Measurements from ENCODE around the gene IQCE. TPM values are rescaled to one million over a fixed set of nuclear protein-coding genes. Genes with fewer than 3 reads are reported as not detected.

IQCE gene
- total and polyA plus RNA-seq, 9 donors, result 4.4 to 19.2 (median 13.3) TPM

DNA sequence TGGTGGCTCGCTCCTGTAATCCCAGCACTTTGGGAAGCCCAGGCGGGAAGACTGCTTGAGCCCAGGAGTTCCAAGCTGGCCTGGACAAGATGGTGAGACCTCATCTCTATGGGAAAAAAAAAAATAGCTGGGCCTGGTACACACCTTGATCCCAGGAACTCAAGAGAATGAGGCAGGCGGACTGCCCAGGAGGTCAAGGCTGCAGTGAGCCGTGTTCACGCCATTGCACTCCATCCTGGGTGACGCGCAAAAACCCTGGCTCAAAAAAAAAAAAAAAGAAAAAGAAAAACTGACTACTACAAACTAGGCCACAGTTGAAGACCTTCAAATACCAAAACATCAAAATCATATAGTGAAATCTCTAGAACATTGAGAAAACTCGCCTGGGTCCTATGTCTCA lies 7.4 kb upstream of the IQCE start:
- Histone ChIP-seq H3K4me1 (ENCODE audit: insufficient read depth) (peaks cover 9% of the 10 kb centered on the region), H3K27me3 (no peaks in the 10 kb centered on the region), H3K9me3 (no peaks in the 10 kb centered on the region), H3K36me3 (no peaks in the 10 kb centered on the region), H3K27ac (no peak overlapping the region), H3K4me3 (no peak overlapping the region)
- peak in 1 of 5 donors; percentile 44 for DNase-seq
- intact Hi-C loops (cut with DNase I), result loop anchor here in 2 of 4 donors (10.0 kb wide), 2 partner anchors 83 to 313 kb away; partner anchors contain the start of gene TTYH3 (in 1 of the 2)
- no peak for TF ChIP-seq EP300 (IDR thresholded peaks at IDR 0.05)
- no peak for TF ChIP-seq CTCF (IDR thresholded peaks at IDR 0.05)
- no peak for TF ChIP-seq POLR2A (IDR thresholded peaks at IDR 0.05)
- 52 to 84% (median 59%) methylated on average over 8 of the region's 8 CpGs for WGBS, 3 donors

- WGBS, 3 donors, result 92 to 97% (median 95%) methylated on average over 10 of the region's 10 CpGs
- TF ChIP-seq CTCF (IDR thresholded peaks at IDR 0.05) (no peak), POLR2A (IDR thresholded peaks at IDR 0.05) (no peak), EP300 (IDR thresholded peaks at IDR 0.05) (no peak)
- DNase-seq, result no peak
- H3K4me3 ChIP-seq, result no peak overlapping the region
- H3K9me3 ChIP-seq, result no peaks in the 10 kb centered on the region
- H3K36me3 ChIP-seq, result no peaks in the 10 kb centered on the region
- no peaks in the 10 kb centered on the region for H3K27me3 ChIP-seq
- intact Hi-C loops (cut with DNase I), result loop anchor here in 2 of 4 donors (2.0 to 10.0 kb wide), 3 partner anchors 64 to 312 kb away; partner anchors contain the start of gene TTYH3 (in 1 of the 2)
- no peak overlapping the region for H3K27ac ChIP-seq
- H3K4me1 ChIP-seq (ENCODE audit: insufficient read depth), result peaks cover 9% of the 10 kb centered on the region
Measured at GRCh38 chr7:2553108-2553507, 5.7 kb upstream of the IQCE start.

DNA sequence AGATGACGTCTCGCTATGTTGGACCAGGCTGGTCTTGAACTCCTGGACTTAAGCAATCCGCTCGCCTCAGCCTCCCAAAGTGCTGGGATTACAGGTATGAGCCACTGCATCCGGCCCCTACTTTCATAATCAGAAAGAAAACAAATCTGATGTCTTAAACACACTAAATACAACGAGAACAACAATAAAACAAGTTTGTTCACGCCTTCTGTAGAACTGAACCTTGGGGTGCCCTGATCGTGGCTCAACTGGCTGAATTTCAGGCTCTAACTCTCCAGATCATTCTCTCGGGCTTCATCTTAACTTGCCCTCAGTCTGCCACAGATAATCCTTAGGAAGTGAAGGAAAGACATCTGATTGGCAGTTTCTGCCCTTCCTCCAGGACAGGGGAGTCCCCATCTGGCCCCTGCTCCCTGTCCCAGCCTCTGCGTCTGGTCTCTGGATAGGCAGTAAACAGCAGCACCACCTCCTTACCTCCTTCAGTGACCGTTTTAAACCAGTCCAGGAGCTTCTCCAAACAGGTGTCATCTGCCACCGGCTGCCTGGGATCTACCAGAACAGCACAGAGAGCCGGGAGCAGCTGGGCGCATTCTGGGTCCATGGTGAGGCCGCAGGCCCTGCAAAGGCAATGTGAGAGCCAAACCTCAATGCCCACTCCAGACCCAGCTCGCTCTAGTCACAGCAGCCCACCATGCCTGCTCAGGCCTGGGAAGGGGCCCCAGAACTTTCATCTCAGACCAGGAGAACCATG lies 4.8 kb upstream of the IQCE start:
- peaks cover 9% of the 10 kb centered on the region for H3K4me1 ChIP-seq (ENCODE audit: insufficient read depth)
- no peak overlapping the region for H3K27ac ChIP-seq
- 66 to 72% (median 68%) methylated on average over 16 of the region's 16 CpGs for WGBS, 3 donors
- peak in 1 of 5 donors; percentile 37 for DNase-seq
- intact Hi-C loops (cut with DNase I), result loop anchor here in 2 of 4 donors (2.0 to 10.0 kb wide), 3 partner anchors 63 to 311 kb away; partner anchors contain the start of gene TTYH3 (in 1 of the 2)
- H3K36me3 ChIP-seq, result no peaks in the 10 kb centered on the region
- H3K4me3 ChIP-seq, result peak overlapping the region; percentile 93
- no peaks in the 10 kb centered on the region for H3K27me3 ChIP-seq
- no peak for TF ChIP-seq EP300 (IDR thresholded peaks at IDR 0.05)
- no peak for TF ChIP-seq POLR2A (IDR thresholded peaks at IDR 0.05)
- TF ChIP-seq CTCF (IDR thresholded peaks at IDR 0.05), result no peak
- no peaks in the 10 kb centered on the region for H3K9me3 ChIP-seq

- TF ChIP-seq EP300 (IDR thresholded peaks at IDR 0.05), result no peak
- no peak for TF ChIP-seq CTCF (IDR thresholded peaks at IDR 0.05)
- TF ChIP-seq POLR2A (IDR thresholded peaks at IDR 0.05), result no peak
- Histone ChIP-seq H3K27me3 (no peaks in the 10 kb centered on the region), H3K4me1 (ENCODE audit: insufficient read depth) (peaks cover 9% of the 10 kb centered on the region), H3K36me3 (no peaks in the 10 kb centered on the region), H3K9me3 (no peaks in the 10 kb centered on the region), H3K27ac (peak overlapping the region in 1 of 2 donors; percentile 97), H3K4me3 (peak overlapping the region; percentile 93)
- DNase-seq, result no peak
- 3 to 12% (median 3%) methylated on average over 9 to 12 of the region's 12 CpGs for WGBS, 3 donors
- intact Hi-C loops (cut with DNase I), result loop anchor here in 2 of 4 donors (10.0 kb wide), 2 partner anchors 80 to 310 kb away; partner anchors contain the start of gene TTYH3 (in 1 of the 2)
Measured at GRCh38 chr7:2554661-2555111, 4.1 kb upstream of the IQCE start.

All from ovary (tissue), 9 donors.